ENCODE data around the gene ONECUT3.

The ONECUT3 gene

DNA sequence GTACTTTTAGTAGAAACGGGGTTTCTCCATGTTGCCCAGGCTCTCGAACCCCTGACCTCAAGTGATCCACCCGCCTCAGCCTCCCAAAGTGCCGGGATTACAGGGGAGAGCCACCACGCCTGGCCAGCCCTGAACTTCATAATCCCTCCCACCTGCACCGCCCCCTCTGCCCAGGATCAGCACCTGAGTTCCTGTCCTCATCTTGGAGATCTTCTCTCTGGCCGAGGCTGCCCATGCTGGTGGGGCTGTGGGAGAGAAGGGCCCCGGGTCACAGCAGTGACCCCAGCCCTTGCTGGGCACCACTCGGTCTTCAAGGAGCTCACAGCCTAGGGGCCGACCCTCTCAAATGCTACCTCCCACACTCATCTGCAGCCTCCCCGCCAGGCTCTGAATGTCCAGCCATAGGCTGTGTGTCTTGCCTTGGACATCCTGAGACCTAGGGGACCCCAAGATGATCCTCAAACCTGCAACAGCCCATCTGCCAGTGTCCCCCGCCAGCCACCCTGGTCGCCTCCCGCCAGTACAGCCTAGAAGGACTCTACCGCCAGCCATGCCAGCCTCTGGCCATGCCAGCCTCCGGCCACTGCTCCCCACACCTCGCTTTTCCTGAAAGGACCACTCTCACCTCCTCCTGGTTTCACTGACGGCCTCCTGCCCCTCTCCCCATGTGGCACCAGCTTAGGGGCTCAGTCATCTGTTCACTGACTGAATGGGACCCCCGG, 57.3 kb downstream of the ONECUT3 start:
- TF ChIP-seq CTCF (conservative IDR thresholded peaks at IDR 0.05; ENCODE audit: low read depth, low read length) = no peak
- no peak for DNase-seq (ENCODE audit: low read depth)
- H3K4me3 ChIP-seq (ENCODE audit: low read length) = no peak overlapping the region

- peak overlapping the region; percentile 31 for H3K4me3 ChIP-seq (ENCODE audit: low read length)
- no peak for DNase-seq (ENCODE audit: low read depth)
- TF ChIP-seq CTCF (conservative IDR thresholded peaks at IDR 0.05; ENCODE audit: low read depth, low read length) = no peak
These were observed 58.2 kb downstream of the ONECUT3 start for GRCh38 chr19:1811472-1811894.

DNA sequence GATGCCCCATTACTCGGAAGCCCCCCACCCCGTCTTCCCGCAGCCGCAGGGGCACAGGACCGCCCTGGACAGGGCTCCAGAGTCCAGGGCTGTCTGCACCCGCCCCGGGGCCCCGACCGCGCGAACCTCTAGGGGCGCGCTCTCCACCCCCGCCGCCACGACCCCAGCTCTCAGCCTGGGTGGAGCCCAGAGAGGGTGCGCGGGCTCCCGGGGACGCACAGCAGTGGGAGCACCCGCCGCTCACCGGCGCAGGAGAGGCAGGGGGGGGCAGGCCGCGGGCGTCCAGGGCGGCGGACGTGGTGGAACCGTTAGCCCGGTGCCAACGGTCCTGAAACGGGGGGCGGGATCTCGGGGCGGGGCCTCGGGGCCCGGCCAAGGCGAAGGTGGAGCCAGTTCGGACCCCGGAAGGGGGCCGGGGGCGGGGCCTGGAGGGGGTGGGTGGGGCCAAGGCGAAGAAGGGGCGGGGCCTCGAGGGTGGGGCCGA, 58.7 kb downstream of the ONECUT3 start, which contains the start of gene ATP8B3:
Gene ATP8B3, minus strand, starts transcription at position 335 of the 484 bp plus-strand sequence. CDS start 540 bp downstream, outside the sequence.
- H3K4me3 ChIP-seq (ENCODE audit: low read length) = peak within 1 kb of the TSS; percentile 65
- no peak for TF ChIP-seq CTCF (conservative IDR thresholded peaks at IDR 0.05; ENCODE audit: low read depth, low read length)
- DNase-seq (ENCODE audit: low read depth) = no peak

DNA sequence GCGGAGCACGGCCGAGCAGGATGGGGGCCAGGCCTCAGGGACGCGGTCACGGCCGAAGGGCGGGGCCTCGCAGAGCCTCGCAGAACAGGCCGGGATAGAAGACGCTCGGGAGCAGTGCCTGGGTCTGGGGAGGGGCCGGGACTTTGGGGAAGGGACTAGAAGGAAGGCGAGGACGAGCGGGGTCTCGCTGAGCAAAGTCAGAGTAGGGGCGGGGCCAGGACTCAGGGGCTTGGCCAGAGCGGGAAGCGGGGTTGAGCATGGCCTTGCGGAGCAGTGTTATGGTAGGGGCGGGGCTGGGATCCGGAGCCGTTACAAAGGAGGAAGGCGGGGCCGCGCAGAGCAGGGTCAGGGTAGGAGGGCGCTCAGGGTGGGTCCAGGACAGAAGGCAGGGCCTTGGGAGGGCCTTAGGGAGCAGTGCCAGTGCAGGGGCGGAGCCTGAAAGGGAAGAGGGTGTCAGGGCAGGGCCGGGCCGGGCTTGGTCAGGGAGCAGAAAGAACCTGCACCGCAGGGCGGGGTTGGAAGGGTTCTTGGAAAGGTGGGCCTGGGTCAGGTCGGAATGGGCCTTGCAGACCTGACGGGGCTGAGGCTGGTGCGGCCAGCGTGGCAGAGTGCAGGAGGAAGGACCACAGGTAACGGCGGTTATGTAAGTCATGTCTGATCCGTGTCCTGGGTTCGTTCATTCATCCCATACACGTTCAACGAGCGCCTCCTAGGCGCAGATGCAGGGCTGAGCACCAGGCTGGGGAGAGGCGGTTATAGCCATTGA, 59.3 kb downstream of the ONECUT3 start:
- TF ChIP-seq CTCF (conservative IDR thresholded peaks at IDR 0.05; ENCODE audit: low read depth, low read length) = peak; percentile 78
- DNase-seq (ENCODE audit: low read depth) = peak; percentile 80
- H3K4me3 ChIP-seq (ENCODE audit: low read length) = peak overlapping the region; percentile 65

- H3K4me3 ChIP-seq (ENCODE audit: low read length) = peak overlapping the region; percentile 65
- DNase-seq (ENCODE audit: low read depth) = no peak
- TF ChIP-seq CTCF (conservative IDR thresholded peaks at IDR 0.05; ENCODE audit: low read depth, low read length) = no peak
These were observed 60.2 kb downstream of the ONECUT3 start for GRCh38 chr19:1813192-1814182.

GRCh38 chr19:1814391-1814790, 61.1 kb downstream of the ONECUT3 start:
- TF ChIP-seq CTCF (conservative IDR thresholded peaks at IDR 0.05; ENCODE audit: low read depth, low read length) = no peak
- DNase-seq (ENCODE audit: low read depth) = no peak
- no peak overlapping the region for H3K4me3 ChIP-seq (ENCODE audit: low read length)
